ENCODE measurements around the gene CLDN4.
"Not testable (repeated sequence)": the region's sequence is repeated elsewhere in the genome, so short reads cannot be mapped to it uniquely, and the experiment has no call there.

GRCh38 chr7:73795188-73795587, 35.6 kb upstream of the CLDN4 start:
- not testable (repeated sequence) for TF ChIP-seq POLR2AphosphoS5 (IDR thresholded peaks at IDR 0.05; ENCODE audit: low read depth)
- TF ChIP-seq, protein P1, sequence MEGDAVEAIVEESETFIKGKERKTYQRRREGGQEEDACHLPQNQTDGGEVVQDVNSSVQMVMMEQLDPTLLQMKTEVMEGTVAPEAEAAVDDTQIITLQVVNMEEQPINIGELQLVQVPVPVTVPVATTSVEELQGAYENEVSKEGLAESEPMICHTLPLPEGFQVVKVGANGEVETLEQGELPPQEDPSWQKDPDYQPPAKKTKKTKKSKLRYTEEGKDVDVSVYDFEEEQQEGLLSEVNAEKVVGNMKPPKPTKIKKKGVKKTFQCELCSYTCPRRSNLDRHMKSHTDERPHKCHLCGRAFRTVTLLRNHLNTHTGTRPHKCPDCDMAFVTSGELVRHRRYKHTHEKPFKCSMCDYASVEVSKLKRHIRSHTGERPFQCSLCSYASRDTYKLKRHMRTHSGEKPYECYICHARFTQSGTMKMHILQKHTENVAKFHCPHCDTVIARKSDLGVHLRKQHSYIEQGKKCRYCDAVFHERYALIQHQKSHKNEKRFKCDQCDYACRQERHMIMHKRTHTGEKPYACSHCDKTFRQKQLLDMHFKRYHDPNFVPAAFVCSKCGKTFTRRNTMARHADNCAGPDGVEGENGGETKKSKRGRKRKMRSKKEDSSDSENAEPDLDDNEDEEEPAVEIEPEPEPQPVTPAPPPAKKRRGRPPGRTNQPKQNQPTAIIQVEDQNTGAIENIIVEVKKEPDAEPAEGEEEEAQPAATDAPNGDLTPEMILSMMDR (IDR thresholded peaks at IDR 0.05; ENCODE audit: insufficient read depth, low read length): not testable (repeated sequence)
- TF ChIP-seq, protein P2, sequence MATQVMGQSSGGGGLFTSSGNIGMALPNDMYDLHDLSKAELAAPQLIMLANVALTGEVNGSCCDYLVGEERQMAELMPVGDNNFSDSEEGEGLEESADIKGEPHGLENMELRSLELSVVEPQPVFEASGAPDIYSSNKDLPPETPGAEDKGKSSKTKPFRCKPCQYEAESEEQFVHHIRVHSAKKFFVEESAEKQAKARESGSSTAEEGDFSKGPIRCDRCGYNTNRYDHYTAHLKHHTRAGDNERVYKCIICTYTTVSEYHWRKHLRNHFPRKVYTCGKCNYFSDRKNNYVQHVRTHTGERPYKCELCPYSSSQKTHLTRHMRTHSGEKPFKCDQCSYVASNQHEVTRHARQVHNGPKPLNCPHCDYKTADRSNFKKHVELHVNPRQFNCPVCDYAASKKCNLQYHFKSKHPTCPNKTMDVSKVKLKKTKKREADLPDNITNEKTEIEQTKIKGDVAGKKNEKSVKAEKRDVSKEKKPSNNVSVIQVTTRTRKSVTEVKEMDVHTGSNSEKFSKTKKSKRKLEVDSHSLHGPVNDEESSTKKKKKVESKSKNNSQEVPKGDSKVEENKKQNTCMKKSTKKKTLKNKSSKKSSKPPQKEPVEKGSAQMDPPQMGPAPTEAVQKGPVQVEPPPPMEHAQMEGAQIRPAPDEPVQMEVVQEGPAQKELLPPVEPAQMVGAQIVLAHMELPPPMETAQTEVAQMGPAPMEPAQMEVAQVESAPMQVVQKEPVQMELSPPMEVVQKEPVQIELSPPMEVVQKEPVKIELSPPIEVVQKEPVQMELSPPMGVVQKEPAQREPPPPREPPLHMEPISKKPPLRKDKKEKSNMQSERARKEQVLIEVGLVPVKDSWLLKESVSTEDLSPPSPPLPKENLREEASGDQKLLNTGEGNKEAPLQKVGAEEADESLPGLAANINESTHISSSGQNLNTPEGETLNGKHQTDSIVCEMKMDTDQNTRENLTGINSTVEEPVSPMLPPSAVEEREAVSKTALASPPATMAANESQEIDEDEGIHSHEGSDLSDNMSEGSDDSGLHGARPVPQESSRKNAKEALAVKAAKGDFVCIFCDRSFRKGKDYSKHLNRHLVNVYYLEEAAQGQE (IDR thresholded peaks at IDR 0.05; ENCODE audit: insufficient replicate concordance, low read depth): not testable (repeated sequence)
